Caco-2 (cell line): ENCODE results near the gene CAMK1D. TPM values are rescaled to one million over a fixed set of nuclear protein-coding genes. Genes with fewer than 3 reads are reported as not detected.
A peak's percentile ranks its signal among the peaks of the same experiment; 100 is the strongest.

Source experiments
- BruUV-seq: library from RNA; stranded (reverse); fragments of 400-500 nt; replicated peaks from 2 replicates; lab custom pipeline; 2021; lab: Mats Ljungman, UMichigan
- CTCF ChIA-PET: fragments of 300-600 bp; sonication (Branson Sonifier 250); formaldehyde crosslinking; loops from one replicate; lab custom pipeline; 2022; ENCODE audit warnings: antibody characterized with exemption; lab: Charles Lee
- POLR2A ChIA-PET: fragments of 300-600 bp; sonication (Branson Sonifier 250); formaldehyde crosslinking; loops from one replicate; lab custom pipeline; 2022; ENCODE audit warnings: antibody characterized with exemption; lab: Charles Lee
- DNase-seq, 2 experiments: peaks; one replicate each; pipeline versions ENCODE4 v3.0.0 to v3.0.0-alpha.2; 2020 to 2022
- H3K27me3 ChIP-seq: replicated peaks from 2 replicates; pipeline ENCODE4 v1.6.0; 2011; ENCODE audit warnings: low read length; ENCODE audit not compliant: control insufficient read depth, insufficient read depth
- H3K36me3 ChIP-seq: 2 replicates; pipeline ENCODE4 v1.5.1; 2011; ENCODE audit warnings: low read length; ENCODE audit not compliant: control insufficient read depth, insufficient read depth
- H3K4me1 ChIP-seq: fragments of 250-450 bp; sonication (Bioruptor Pico); 2 replicates; pipeline ENCODE4 v1.5.1; 2020; ENCODE audit warnings: mild to moderate bottlenecking
- H3K4me3 ChIP-seq: 2 replicates; pipeline ENCODE4 v1.5.1; 2011; ENCODE audit warnings: low read depth, mild to moderate bottlenecking, control low read depth, low read length
- H3K9me3 ChIP-seq: fragments of 250-450 bp; sonication (Bioruptor Pico); 2 replicates; pipeline ENCODE4 v1.5.1; 2020; ENCODE audit warnings: mild to moderate bottlenecking, moderate library complexity
- H3K27ac Mint-ChIP-seq: one replicate; pipeline ENCODE4 v1.8.0; 2022; ENCODE audit warnings: mixed read lengths; ENCODE audit not compliant: unreplicated experiment
- H3K27me3 Mint-ChIP-seq: one replicate; pipeline ENCODE4 v1.8.0; 2022; ENCODE audit warnings: mixed read lengths; ENCODE audit not compliant: insufficient read depth, unreplicated experiment
- H3K36me3 Mint-ChIP-seq: one replicate; pipeline ENCODE4 v1.8.0; 2022; ENCODE audit warnings: mild to moderate bottlenecking, mixed read lengths; ENCODE audit not compliant: insufficient read depth, unreplicated experiment
- H3K4me1 Mint-ChIP-seq: one replicate; pipeline ENCODE4 v1.8.0; 2022; ENCODE audit warnings: low read depth, mixed read lengths; ENCODE audit not compliant: unreplicated experiment
- H3K4me3 Mint-ChIP-seq: one replicate; pipeline ENCODE4 v1.8.0; 2022; ENCODE audit warnings: mild to moderate bottlenecking, moderate library complexity, mixed read lengths; ENCODE audit not compliant: unreplicated experiment
- H3K9me3 Mint-ChIP-seq: one replicate; pipeline ENCODE4 v1.8.0; 2022; ENCODE audit warnings: mixed read lengths; ENCODE audit not compliant: unreplicated experiment
- intact Hi-C: fragments of 100-400 bp; cut with micrococcal nuclease; formaldehyde crosslinking; loops from one replicate; pipeline ENCODE4 v1.10.0; 2022; ENCODE audit not compliant: unreplicated experiment
- total RNA-seq: library from RNA; stranded (reverse); gene quantifications from 2 replicates; pipeline ENCODE4 v1.2.3, GENCODE V29; 2022
- TF ChIP-seq, protein P1 (sequence below), 2 experiments: fragments of 200-600 bp in 1 of 2; IDR thresholded peaks; 1 replicate in 1 of 2; 2 replicates in 1 of 2; pipeline versions ENCODE4 v1.5.1 to v1.8.0; 2011 to 2022; ENCODE audit warnings: antibody characterized with exemption in 1 of 2, control low read depth in 1 of 2, inconsistent platforms in 1 of 2, low read depth in 1 of 2, low read length in 1 of 2, mild to moderate bottlenecking in 1 of 2, moderate library complexity in 1 of 2; ENCODE audit not compliant: insufficient read depth in 1 of 2, severe bottlenecking in 1 of 2, unreplicated experiment in 1 of 2

Gene CAMK1D
- total RNA-seq, 1 experiment from 2014 or later, result 10.9 TPM

DNA sequence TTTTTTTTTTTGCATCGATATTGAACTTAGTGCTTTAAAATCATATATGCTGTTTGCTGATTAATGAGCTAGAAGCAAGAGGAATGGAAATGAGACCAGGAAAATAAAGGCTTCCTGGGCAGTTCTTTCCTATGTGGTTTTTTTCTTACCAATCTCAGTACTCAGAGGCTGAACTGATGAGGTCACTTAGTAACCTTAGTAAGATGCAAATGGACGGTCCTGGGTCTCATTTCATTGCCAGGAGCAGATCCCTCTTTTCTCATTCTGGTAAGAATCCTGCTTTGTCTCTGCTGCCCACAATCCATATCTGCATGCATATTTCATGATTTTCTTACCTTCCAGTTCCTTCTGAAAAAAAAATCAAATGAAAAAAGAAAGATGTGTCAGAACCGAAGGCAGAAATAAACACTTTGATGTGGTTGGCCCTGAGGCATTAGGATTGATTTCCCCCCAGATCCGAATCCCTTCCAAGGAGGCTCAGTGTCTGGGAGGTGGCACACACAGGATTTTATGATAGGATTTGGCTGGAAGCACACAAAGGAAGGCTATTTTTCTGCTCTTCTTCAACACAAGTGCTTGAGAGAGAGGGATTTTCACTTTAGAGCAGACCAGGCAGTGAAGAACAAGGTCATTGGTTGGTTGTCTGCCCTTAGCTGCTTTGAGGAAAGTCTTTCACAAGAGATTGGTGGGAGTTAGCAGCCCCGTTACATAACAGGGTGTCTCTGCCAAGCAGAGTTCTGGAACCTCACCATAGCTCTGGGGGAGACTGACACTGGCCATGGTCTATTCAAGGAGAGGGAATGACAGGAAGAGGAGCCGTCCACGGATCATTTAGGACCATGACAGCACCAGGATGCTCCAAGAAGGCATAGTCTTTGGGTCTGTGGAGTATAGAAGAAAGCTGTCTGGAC, 150.0 kb downstream of the CAMK1D start:
- Histone ChIP-seq H3K36me3 (no peaks in the 10 kb centered on the region), H3K9me3 (no peaks in the 10 kb centered on the region), H3K4me3 (no peak overlapping the region), H3K4me1 (peaks cover 59% of the 10 kb centered on the region), H3K27me3 (no peaks in the 10 kb centered on the region)
- TF ChIP-seq, protein P1, sequence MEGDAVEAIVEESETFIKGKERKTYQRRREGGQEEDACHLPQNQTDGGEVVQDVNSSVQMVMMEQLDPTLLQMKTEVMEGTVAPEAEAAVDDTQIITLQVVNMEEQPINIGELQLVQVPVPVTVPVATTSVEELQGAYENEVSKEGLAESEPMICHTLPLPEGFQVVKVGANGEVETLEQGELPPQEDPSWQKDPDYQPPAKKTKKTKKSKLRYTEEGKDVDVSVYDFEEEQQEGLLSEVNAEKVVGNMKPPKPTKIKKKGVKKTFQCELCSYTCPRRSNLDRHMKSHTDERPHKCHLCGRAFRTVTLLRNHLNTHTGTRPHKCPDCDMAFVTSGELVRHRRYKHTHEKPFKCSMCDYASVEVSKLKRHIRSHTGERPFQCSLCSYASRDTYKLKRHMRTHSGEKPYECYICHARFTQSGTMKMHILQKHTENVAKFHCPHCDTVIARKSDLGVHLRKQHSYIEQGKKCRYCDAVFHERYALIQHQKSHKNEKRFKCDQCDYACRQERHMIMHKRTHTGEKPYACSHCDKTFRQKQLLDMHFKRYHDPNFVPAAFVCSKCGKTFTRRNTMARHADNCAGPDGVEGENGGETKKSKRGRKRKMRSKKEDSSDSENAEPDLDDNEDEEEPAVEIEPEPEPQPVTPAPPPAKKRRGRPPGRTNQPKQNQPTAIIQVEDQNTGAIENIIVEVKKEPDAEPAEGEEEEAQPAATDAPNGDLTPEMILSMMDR (IDR thresholded peaks at IDR 0.05; ENCODE audit: insufficient read depth in 1 of 2, low read depth in 1 of 2, low read length in 1 of 2, severe bottlenecking in 1 of 2, unreplicated experiment in 1 of 2), result no peak
- H3K27ac Mint-ChIP-seq, result peak overlapping the region; percentile 99
- peaks cover 21% of the 10 kb centered on the region for H3K36me3 Mint-ChIP-seq
- CTCF ChIA-PET, result no interaction called here
- BruUV-seq, result no TSS peak
- no peak overlapping the region for H3K4me3 Mint-ChIP-seq
- peaks cover 42% of the 10 kb centered on the region for H3K4me1 Mint-ChIP-seq
- H3K9me3 Mint-ChIP-seq, result peaks cover 18% of the 10 kb centered on the region
- intact Hi-C loops, result no loop called here
- POLR2A ChIA-PET, result no interaction called here
- H3K27me3 Mint-ChIP-seq, result no peaks in the 10 kb centered on the region
- DNase-seq, result peak in 1 of 2 experiments; percentile 30

DNA sequence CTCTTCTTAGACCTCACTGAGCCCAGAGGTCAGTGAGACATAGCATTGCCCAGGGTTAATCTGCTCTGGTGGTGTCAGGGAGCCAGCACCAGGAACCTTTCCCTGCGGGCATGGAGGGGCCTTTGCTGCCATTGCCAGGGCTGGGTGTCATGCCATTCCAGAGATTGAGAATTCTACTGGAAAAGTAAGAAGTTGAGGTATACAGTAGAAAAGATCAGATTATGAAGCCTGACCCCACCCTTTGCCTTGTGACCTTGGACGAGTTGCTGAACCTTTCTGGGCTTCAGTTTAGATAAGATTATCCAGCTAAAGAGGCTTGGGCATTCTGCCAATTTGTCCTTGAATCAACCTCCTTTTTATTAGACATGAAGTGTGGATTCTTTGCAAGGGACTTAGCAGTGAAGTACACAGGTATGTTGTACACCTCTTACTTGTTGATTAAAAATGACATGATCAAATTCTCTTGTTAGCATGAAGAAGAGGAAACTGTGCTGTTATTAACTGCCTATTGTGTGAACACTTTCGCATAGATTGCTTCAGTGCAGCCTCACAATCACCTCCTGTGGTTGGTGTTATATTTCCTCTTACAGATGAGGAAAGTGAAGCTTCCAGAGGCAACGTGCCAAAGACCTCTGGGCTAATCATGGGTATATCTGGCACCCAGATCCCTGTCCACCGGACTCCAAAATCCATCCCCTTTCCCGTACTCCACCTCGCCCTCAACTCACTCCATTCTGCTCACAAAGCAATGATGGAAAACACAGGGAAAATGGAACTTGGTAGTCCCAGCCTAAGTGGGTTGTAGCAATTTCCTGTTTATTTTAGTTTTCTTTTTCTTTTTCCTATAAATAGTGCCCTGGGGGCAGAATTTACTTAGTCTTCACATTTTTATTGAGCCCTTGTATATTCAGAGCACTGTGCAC, 151.3 kb downstream of the CAMK1D start:
- Mint-ChIP-seq H3K4me3 (peak overlapping the region; percentile 72), H3K9me3 (peaks cover 18% of the 10 kb centered on the region), H3K36me3 (peaks cover 21% of the 10 kb centered on the region), H3K27me3 (no peaks in the 10 kb centered on the region), H3K4me1 (peaks cover 42% of the 10 kb centered on the region), H3K27ac (peak overlapping the region; percentile 99)
- DNase-seq, result peak in 1 of 2 experiments; percentile 40
- Histone ChIP-seq H3K9me3 (no peaks in the 10 kb centered on the region), H3K4me3 (peak overlapping the region; percentile 9; the same call in 1 of the 2 replicates), H3K4me1 (peaks cover 59% of the 10 kb centered on the region), H3K27me3 (no peaks in the 10 kb centered on the region), H3K36me3 (no peaks in the 10 kb centered on the region)
- TF ChIP-seq, protein P1 (IDR thresholded peaks at IDR 0.05; ENCODE audit: insufficient read depth in 1 of 2, low read depth in 1 of 2, low read length in 1 of 2, severe bottlenecking in 1 of 2, unreplicated experiment in 1 of 2), result no peak
- intact Hi-C loops, result loop anchor here (5.0 kb wide), 2 partner anchors 137 to 143 kb away; no protein-coding TSS in a partner anchor
- CTCF ChIA-PET, result no interaction called here
- POLR2A ChIA-PET, result no interaction called here
- BruUV-seq, result TSS peak; percentile 88

DNA sequence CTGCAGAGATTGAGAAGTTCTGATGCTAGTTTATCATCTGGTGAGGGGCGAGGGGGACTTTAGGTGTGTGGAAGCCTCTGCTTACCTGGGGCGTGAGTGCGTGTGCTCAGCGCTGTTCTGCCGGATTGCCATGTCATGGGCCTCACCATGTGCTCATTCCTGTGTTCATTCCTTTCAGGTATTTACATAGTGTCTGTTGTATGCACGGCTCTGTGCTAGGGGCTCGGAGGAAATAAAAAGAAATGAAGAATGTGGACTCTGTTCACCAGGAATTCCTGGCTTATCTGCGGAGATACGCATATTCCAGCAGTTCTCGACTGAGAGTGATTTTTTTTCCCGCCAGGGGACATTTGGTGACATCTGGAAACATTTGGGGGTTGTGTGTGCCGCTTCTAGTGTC, 152.0 kb downstream of the CAMK1D start:
- Histone ChIP-seq H3K4me1 (peaks cover 59% of the 10 kb centered on the region), H3K4me3 (peak overlapping the region; percentile 9; the same call in 1 of the 2 replicates), H3K27me3 (no peaks in the 10 kb centered on the region), H3K9me3 (no peaks in the 10 kb centered on the region), H3K36me3 (no peaks in the 10 kb centered on the region)
- H3K9me3 Mint-ChIP-seq, result peaks cover 18% of the 10 kb centered on the region
- peaks cover 21% of the 10 kb centered on the region for H3K36me3 Mint-ChIP-seq
- intact Hi-C loops, result loop anchor here (5.0 kb wide), 2 partner anchors 136 to 144 kb away; no protein-coding TSS in a partner anchor
- H3K27ac Mint-ChIP-seq, result peak overlapping the region; percentile 99
- TF ChIP-seq, protein P1 (IDR thresholded peaks at IDR 0.05; ENCODE audit: insufficient read depth in 1 of 2, low read depth in 1 of 2, low read length in 1 of 2, severe bottlenecking in 1 of 2, unreplicated experiment in 1 of 2), result peak in 1 of 2 experiments; percentile 6
- peaks cover 42% of the 10 kb centered on the region for H3K4me1 Mint-ChIP-seq
- peak overlapping the region; percentile 72 for H3K4me3 Mint-ChIP-seq
- no TSS peak for BruUV-seq
- DNase-seq, result peak; percentile 87 to 93
- H3K27me3 Mint-ChIP-seq, result no peaks in the 10 kb centered on the region
- CTCF ChIA-PET, result interaction anchor here (0.6 to 1.0 kb wide), 2 partner anchors 73 to 155 kb away, joined by 3 read pairs; no protein-coding TSS in a partner anchor
- POLR2A ChIA-PET, result no interaction called here
